HL-60/S4 (cell line): ENCODE data around the gene WDHD1.
"Not testable (repeated sequence)": the region's sequence is repeated elsewhere in the genome, so short reads cannot be mapped to it uniquely, and the experiment has no call there.

Source experiments
- in situ Hi-C: fragments of 300-500 bp; cut with MboI; formaldehyde crosslinking; loops from 2 replicates; pipeline ENCODE4 v1.14.3; 2022; ENCODE audit warnings: low sequenced_read_pairs

WDHD1 gene

DNA sequence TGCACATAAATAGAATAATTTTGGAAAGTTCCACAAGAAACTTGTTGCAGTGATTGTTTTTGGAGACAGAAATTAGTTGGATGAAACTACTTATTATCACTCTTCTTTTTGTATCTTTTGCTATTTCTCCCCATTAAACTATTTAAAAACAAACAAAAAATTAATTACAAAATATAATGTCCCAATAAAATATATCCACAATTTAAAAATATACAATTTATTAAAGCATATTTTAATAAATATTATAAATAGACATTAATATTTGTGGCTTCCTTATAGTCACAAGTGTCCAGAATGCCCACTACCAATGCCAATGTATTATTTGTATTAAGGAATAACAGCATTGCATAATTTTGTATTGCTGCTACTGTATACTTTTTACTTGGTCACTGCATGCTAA, 71.8 kb downstream of the WDHD1 start:
- in situ Hi-C loops = no loop called here

DNA sequence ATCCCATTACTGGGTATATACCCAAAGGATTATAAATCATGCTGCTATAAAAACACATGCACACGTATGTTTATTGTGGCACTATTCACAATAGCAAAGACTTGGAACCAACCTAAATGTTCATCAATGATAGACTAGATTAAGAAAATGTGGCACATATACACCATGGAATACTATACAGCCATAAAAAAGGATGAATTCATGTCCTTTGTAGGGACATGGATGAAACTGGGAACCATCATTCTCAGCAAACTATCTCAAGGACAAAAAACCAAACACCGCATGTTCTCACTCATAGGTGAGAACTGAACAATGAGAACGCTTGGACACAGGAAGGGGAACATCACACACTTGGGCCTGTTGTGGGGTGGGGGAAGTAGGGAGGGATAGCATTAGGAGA, 73.3 kb downstream of the WDHD1 start:
- in situ Hi-C loops = not testable (repeated sequence)

DNA sequence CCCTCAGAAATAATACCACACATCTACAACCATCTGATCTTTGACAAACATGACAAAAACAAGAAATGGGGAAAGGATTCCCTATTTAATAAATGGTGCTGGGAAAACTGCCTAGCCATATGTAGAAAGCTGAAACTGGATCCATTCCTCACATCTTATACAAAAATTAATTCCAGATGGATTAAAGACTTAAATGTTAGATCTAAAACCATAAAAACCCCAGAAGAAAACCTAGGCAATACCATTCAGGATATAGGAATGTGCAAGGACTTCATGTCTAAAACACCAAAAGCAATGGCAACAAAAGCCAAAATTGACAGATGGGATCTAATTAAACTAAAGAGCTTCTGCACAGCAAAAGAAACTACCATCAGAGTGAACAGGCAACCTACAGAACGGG, 74.1 kb downstream of the WDHD1 start:
- in situ Hi-C loops = not testable (repeated sequence)

DNA sequence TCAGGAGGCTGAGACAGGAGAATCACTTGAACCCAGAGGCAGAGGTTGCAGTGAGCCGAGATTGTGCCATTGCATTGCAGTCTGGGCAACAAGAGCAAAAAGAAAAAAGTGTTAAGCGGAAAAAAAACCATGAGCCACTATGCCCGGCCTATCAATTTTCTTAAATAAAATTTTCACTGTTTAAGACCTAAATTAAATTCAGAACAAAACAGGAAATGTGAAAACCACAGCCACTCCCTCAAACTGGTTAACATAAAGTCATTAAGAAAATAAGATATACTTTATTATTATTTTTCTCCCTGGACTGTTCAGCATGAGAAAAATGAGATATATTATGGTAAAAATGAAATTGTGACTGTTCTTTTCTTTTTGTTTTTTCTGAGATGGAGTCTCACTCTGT, 79.7 kb downstream of the WDHD1 start:
- in situ Hi-C loops = no loop called here

DNA sequence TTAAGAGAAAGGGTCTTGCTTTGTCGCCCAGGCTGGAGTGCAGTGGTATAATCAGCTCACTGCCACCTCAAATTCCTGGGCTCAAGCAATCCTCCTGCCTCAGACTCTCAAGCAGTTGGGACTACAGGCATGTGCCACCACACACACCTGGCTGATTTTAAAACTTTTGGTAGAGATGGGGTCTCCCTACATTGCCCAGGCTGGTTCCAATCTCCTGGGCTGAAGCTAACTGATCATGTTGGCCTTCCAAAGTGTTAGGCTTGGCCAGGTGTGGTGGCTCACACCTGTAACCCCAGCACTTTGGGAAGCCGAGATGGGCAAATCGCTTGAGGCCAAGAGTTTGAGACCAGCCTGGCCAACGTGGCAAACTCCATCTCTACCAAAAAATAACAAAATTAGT, 80.4 kb downstream of the WDHD1 start:
- in situ Hi-C loops = no loop called here

DNA sequence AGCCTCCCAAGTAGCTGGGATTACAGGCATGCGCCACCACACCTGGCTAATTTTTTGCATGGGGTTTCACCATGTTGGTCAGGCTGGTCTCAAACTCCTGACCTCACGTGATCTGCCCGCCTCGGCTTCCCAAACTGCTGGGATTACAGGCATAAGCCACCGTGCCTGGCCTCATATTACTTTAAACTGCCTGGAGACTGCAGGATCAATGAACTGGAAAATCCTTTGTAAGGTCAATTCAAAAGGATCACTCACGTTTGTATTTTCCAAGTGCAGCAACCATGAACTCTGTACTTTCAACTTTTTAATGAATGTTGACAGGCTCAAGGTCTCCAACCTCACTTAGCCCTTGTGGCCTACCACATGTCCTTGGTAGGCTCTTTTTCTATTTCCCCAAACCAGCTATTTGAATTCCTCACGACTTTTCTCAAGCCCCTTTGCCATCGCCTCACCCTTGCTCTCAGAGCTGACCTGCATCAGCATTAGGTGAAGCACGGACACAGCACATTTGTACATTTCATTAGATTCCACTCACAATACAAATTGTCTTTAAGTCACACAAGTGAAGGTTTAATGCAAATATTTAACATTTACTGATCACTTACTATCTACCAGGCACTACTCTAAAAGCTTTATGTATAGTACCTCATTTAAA, 82.0 kb downstream of the WDHD1 start:
- in situ Hi-C loops = no loop called here

DNA sequence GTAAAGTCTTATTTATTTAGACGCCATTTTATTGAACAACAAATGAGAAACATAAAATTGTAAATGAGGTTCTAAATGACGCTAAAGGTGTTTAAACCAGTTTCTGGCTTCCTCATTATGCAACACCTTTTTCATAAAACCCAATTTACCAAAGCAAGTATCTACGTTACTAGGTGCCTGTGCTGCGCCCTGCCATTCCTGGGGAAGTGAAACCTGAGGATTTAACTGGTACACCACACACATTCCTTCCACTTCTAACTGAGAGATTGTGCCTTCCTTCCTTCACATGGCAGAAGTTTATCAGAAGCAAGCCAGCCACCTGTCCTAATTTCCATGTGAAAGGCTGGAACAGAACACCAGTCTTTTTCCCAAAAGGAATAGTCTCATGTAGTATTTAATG, 84.0 kb downstream of the WDHD1 start:
- in situ Hi-C loops = no loop called here

DNA sequence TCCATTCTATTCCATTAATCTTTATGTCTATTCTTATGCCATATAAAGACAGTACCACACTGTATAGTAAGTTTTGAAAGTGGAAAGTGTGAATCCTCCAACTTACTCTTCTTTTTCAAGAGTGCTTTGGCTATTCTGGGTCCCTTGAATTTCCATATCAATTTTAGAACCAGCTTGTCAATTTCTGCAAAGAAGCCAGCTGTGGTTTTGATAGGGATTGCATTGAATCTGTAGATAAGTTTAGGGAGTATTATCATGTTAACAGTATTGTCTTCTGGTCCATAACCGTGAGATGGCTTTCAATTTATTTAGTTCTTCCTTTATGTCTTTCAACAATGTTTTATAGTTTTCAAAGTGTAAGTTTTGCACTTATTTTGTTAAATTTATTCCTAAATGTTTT, 90.1 kb downstream of the WDHD1 start:
- in situ Hi-C loops = no loop called here

DNA sequence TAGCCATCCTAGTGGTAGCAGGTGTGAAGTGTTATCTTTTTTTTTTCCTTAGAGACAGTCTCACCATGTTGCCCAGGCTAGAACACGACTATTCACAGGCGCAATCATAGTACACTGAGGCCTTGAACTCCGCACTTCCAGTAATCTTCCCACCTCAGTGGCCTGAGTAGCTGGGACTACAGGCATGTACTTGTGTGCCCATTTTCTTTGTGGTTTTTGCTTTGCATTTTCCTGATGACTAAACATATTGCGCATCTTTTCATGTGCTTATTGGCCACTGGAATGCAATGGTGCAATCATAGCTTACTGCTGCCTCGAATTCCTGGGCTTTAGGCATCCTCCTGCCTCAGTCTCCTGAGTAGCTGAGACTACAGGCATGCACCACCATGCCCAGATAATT, 90.9 kb downstream of the WDHD1 start:
- in situ Hi-C loops = no loop called here

DNA sequence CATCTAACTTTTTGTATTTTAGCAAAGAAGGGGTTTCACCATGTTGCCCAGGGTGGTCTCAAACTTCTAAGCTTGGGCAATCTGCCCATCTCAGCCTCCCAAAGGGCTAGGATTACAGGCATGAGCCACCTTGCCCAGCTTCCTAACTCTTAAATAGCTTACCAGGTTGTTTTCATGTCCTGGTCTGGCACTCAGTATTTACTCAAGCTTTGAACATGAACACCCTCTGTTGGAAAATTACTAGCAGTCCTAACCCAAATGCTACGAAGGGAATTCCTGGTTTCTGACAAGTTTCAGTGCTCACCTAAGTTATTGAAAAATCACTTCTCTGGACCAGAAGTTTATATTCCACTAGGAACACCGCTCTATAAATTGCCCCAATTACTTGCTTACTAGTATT, 91.8 kb downstream of the WDHD1 start:
- in situ Hi-C loops = no loop called here

DNA sequence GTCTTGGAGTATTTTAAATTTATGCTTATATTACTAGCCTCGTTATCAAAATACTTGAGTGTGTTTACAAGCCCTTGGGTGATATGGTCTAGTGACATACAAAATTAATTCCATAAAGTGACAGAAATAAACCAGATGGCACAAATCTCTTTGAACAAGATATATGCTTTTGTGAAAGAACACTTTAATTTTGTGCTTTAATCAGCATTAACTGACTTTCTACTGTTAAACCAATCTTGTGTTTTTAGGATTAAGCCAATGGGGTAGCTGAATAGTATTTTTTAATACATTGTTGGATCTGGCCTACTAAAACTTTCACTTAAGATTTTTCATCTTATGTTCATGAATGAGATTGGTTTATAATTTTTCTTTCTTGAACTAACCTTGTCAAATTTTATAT, 93.9 kb downstream of the WDHD1 start:
- in situ Hi-C loops = no loop called here

DNA sequence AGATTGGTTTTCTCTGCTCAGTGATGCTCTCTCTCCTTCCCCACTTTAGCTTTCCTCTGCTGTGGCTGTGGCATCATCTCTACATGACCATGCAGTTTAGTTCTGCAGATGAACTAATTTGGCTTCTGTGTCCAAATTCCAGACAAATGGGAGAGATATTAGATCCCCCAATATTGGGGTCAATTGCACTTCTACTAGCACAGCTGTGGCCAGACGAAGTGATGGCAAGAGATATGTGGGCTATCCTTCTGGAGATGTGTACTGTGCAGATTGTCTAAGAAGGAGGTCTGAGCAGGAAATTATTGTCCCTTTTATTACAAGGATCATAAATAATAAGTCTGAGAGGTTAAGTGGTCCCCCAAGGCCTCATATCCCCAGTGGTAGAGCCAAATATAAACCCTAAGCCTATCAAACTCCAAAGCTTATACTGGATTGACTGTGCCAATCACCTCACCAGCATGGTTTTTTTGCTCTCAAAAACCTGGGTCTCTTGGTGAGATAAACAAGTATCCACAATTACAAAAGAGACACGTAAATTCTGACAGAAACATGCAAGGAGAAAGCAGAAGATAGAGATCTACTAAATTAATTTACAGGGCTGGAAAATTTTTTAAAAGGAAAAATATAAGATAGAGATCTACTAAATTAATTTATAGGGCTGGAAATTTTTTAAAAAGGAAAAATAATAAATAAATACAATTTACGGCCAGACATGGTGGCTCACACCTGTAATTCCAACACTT, 95.1 kb downstream of the WDHD1 start:
- in situ Hi-C loops = no loop called here

DNA sequence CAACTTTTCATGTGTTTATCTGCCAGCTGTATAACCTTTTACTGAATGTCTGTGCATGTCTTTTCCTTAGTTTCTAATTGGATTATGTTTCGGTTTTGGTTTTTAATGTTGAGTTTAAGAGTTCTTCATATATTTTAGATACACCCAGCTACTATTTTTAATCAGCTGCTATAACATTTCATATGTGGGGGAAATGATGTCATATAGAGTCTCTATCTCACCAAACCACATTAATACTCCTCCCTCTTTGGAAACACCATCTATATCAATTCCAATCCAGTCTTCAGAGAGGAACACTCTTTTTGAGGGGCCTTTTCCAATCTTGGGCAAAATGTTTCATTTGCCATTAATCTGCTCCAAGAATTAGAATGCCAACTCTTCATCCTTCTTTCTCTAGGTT, 95.8 kb downstream of the WDHD1 start:
- in situ Hi-C loops = no loop called here

DNA sequence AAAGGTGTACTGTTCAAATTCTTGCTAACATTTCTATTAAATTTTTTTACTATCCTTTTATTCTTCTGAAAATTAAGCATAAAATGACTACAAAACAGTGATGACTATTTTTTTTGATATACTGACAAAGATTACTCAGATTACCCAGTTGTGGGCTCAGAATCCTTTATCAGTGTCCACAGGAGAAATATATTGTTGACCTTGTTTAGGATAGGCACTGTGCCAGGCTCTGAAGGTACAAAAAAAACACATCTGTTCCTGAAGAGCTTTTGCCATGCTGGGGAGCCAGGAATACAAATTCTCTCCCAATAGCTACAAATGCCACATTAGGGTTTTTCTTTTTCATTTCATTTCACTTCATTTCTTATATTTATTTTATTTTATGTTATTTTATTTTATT, 97.3 kb downstream of the WDHD1 start:
- in situ Hi-C loops = no loop called here

DNA sequence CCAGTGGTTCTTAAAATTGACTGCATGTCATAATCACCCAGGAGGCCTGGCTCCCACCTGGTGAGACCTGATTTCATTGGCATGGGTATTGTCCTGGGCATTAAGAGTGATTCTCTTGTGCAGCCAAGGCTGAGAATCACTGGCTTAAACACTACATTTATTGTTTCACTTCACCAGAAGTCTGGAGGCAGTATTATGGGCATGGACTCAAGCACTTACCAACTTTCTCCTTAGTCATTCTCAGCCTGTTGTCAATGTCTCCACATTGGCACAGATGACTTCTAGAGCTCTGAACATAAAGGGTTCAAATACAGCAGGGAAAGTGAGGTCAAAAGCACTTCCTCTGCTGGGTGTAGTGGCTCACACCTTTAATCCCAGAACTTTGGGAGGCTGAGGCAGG, 98.7 kb downstream of the WDHD1 start:
- in situ Hi-C loops = no loop called here

DNA sequence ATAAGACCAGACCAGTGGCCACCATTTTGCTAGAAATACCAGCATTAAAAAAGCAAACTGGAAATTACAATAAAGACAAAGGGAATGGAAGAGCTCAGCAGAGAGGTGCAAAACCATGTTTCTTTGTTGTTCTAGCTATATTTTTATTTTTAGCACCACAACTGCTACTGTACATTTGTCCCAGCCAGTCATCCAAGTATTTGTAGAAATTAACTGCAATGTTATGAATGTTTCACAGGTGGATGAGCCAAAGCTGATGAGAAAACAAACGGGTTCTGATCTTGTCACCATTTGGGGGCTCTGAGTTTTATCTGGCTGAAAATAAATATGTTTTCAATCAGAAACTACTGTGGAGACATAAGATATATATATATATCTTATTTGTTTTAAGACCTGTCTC, 99.3 kb downstream of the WDHD1 start:
- in situ Hi-C loops = no loop called here

DNA sequence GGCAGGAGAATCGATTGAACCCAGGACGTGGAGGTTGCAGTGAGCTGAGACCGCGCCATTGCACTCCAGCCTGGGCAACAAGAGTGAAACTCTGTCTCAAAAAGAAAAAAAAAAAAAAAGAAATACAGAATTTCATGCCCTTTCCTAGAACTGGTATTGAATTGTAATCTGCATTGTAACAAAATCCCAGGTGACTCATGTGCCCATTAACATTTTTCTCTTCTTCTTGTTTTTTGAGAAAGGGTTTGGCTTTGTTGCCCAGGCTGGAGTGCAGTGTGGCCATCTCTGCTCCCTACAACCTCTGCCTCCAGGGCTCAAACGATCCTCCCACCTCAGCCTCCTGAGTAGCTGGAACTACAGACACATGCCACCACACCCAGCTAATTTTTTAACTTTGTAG, 100.3 kb downstream of the WDHD1 start:
- in situ Hi-C loops = not testable (repeated sequence)

DNA sequence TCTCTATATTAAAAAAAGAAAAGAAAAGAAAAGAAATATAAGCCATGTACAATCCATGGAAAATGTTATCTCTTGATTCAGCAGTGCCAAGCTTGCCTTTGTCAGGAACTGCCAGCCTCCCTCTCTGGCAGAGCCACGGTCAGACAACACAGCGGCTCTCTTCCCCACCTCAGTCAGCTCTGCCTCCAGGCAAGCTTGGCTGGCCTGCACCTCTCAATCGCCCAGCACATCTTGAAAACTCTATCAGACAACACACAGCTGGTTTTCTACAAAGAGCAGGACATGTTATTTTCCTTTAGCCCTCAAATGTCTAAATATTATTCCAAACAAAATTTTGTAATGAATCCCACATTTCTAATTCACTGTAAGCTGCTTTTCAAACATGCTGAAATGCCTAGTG, 104.3 kb downstream of the WDHD1 start:
- in situ Hi-C loops = no loop called here

DNA sequence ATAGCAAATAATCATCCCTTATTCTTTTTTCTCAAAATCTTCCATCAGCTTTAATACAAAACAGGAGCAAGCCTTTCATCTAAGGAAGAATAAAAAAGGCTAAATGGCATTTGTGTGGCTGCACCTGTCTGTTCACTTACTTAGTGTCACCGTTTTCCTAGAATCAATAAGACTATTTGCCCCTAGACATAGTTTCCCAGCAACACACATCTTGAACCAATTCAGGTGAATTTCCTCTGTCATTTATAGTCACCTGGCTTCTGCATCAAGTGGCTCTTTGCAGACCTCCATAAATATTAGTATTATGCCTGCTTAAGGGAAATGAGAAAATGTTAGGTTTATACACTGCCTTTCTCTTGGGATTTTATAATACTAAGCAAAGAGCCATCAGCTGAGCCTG, 106.8 kb downstream of the WDHD1 start:
- in situ Hi-C loops = no loop called here

DNA sequence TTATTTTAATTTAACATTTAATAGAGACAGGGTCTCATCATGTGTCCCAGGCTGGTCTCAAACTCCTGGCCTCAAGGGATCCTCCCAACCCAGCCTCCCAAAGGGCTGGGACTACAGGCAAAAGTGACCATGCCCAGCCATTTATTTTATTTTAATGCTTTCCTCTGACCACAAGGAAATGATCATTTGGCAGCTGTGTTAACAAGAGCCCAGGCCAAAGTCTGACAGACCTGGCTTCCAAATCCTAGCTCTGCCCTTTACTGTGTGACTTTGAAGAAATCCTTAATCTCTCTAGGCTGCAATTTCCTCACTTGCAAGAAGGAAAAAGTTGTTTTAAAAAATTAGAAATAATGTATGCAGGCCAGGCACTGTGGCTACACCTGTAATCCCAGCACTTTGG, 107.6 kb downstream of the WDHD1 start:
- in situ Hi-C loops = no loop called here

DNA sequence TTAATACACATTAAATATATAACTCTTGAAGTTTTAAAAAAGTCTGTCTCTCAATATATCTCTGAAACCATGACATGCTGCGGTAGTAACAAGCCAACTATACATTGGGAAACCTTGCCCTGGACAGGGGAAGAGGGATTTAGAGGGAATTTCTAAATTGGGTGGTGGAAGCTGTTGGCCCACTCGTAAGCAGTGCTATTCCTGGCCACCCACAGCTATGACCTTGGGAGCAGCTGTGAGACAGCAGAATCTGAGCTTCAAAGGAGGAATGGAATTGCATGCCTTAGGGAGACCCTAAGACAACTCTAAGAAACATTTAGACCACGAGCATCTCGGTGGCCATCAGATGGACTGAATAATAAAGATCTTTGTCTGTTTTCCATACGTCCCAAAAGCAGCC, 108.5 kb downstream of the WDHD1 start:
- in situ Hi-C loops = no loop called here

DNA sequence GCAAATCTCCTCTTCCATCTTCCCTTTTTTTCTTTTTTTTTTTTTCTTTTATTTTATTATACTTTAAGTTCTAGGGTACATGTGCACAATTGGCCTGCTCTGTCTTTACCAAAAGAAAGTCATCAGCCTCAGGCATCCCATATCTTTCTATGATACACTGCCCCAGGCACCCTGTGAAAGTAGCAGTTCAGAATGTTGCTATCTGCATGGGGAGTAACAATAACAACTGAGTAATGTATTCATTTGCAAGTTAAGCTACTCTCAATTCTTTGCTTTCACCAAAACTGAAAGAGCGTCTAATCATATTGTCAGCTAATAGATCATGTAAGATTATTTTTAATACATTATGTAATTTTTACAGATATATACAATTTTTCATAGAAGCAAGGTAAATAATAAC, 110.8 kb downstream of the WDHD1 start:
- in situ Hi-C loops = no loop called here
